GM21515 (cell line): ENCODE data around the gene TMEM214.

Source experiments
- ATAC-seq: cut with Tn5 transposase; IDR thresholded peaks from one replicate; pipeline ENCODE4 v1.9.1; 2021; ENCODE audit not compliant: unreplicated experiment

The TMEM214 gene

GRCh38 chr2:27039426-27039825 lies 6.7 kb downstream of the TMEM214 start:
- ATAC-seq, result no peak

GRCh38 chr2:27039871-27040270 lies 7.1 kb downstream of the TMEM214 start:
- no peak for ATAC-seq

- ATAC-seq, result no peak
These were observed 7.5 kb downstream of the TMEM214 start for GRCh38 chr2:27040282-27040681.

GRCh38 chr2:27041752-27042151 lies 9.0 kb downstream of the TMEM214 start:
- ATAC-seq, result no peak

GRCh38 chr2:27042159-27042661 lies 9.4 kb downstream of the TMEM214 start:
- peak; percentile 61 for ATAC-seq

- ATAC-seq, result no peak
These were observed 10.3 kb downstream of the TMEM214 start for GRCh38 chr2:27042985-27043634.

GRCh38 chr2:27049422-27050280 lies 16.9 kb downstream of the TMEM214 start:
- peak; percentile 22 for ATAC-seq

GRCh38 chr2:27050281-27050995 lies 17.7 kb downstream of the TMEM214 start:
- peak; percentile 45 for ATAC-seq

- ATAC-seq, result peak; percentile 68
These were observed 18.5 kb downstream of the TMEM214 start, which contains the start of gene AGBL5 for GRCh38 chr2:27050996-27051901. TSS of gene AGBL5 (plus strand) at chr2:27051668. CDS start at chr2:27052959, 1,291 bp downstream.

- ATAC-seq, result no peak
These were observed 19.3 kb downstream of the TMEM214 start for GRCh38 chr2:27051902-27052645.

GRCh38 chr2:27053321-27053720 lies 20.6 kb downstream of the TMEM214 start:
- ATAC-seq, result no peak

- no peak for ATAC-seq
These were observed 21.0 kb downstream of the TMEM214 start for GRCh38 chr2:27053776-27054175.

- ATAC-seq, result no peak
These were observed 22.0 kb downstream of the TMEM214 start for GRCh38 chr2:27054721-27055120.

GRCh38 chr2:27057184-27057583 lies 24.4 kb downstream of the TMEM214 start:
- no peak for ATAC-seq

GRCh38 chr2:27058210-27058609 lies 25.4 kb downstream of the TMEM214 start:
- ATAC-seq, result no peak

- no peak for ATAC-seq
These were observed 26.5 kb downstream of the TMEM214 start for GRCh38 chr2:27059141-27059820.

GRCh38 chr2:27060323-27060722 lies 27.6 kb downstream of the TMEM214 start:
- no peak for ATAC-seq

GRCh38 chr2:27065128-27065527 lies 32.4 kb downstream of the TMEM214 start:
- ATAC-seq, result no peak

GRCh38 chr2:27067385-27067784 lies 34.6 kb downstream of the TMEM214 start:
- no peak for ATAC-seq
